GM18519 (cell line): ENCODE data around the gene MYORG.
"Not testable (repeated sequence)": the region's sequence is repeated elsewhere in the genome, so short reads cannot be mapped to it uniquely, and the experiment has no call there.

ENCODE experiments used
- ATAC-seq: cut with Tn5 transposase; IDR thresholded peaks from one replicate; pipeline ENCODE4 v1.9.1; 2021; ENCODE audit warnings: mild to moderate bottlenecking, moderate library complexity; ENCODE audit not compliant: unreplicated experiment, low FRiP score

MYORG gene

DNA sequence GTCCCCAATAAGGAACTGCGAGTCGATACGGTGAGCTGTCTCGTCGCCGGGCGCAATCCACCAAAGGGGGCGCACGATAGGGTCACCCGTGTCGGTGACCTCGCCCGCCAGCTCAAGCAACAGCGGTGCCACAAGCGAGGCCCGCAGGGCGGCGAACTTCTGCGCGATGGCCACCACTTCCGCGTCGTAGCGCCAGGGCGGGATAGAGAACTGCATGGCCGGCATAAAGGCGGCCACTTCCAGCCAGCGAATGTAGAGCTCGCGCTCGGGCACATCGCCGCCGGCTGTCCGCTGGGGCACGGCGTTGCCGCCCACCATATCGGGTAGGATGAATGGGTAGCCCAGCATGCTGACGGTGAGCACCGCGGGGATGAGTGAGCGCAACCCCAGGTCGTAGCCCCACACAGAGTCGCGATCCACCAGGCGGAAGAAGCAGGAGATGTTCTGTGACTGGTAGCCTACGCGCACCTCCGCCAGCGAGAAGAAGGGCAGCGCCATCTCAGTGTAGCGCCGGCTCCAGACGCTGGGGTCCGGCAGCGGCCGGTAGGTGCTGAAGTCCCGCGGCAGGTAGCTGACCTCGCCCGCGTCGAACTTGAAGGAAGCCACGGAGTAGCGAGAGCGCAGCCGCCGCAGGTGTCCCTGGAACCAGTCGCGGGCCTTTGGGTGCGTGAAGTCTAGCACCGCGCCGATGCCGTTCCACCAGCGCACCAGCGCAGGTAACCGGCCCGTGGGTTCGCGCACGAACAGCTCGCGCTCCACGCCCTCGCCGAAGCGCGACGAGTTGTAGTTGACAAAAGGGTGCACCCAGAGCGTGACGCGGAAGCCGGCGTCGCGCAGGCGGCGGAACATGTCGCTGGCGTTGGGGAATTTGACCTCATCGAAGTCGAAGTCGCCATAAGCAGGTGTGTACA is 5.5 kb downstream of the MYORG start:
- ATAC-seq, result no peak

DNA sequence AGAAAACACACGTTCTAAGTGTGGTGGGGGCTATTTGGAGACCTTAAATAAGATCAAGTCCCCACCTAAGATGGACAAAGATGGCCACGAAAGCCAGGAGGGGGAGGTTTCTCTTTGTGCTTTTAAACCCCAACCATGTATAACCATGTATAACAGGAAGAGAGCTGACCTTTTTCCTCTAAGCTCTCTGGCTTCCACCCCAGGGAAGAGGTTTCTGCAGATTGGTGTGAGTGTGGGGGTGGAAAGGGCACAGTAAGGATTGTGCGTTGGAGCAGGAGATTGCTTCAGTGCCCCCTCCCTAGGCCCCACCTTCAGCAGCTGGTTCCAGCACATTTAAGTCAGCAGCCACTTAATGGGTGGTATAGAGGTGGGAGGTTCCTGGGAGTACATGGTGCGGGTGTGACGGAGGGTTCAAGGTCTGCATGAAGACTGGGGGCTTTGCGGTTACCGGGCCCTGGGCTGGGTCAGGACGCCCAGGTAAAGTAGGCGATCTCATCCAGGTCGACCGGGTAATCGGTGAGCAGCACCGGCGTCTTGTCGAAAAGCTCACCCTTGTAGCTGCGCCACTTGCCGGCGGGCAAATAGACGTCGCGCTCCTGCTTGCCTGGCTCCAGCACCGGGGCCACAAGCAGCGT is 6.2 kb downstream of the MYORG start:
- ATAC-seq, result no peak

DNA sequence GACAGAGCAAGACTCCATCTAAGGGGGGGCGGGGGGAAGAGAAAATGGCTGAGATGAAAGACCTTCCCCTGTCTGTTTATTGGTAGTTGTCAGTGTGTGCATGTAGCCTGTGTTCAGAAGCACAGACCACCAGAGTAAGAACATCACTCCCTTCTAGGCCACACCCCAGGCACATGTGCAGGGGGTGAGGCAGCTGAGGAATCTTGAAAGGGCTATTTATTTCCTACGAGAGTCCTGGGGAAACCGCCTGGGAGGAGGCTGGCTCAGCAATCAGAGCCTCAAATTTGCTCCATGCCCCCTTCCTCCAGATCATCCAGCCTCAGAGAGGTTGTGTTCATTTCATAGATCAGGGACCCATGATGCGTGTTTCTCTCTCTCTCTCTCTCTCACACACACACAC is 7.1 kb downstream of the MYORG start:
- no peak for ATAC-seq

DNA sequence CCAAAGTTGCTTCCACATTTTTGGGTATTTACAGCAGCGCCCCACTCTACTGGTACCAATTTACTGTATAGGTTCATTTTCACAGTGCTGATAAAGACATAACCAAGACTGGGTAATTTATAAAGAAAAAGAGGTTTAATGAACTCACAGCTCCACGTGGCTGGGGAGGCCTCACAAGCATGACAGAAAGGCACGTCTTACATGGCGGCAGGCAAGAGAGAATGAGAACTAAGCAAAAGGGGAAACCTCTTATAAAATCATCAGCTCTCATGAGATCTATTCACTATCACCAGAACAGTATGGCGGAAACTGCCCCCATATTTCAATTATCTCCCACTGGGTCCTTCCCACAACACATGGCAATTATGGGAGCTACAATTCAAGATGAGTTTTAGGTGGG is 7.9 kb downstream of the MYORG start:
- not testable (repeated sequence) for ATAC-seq

DNA sequence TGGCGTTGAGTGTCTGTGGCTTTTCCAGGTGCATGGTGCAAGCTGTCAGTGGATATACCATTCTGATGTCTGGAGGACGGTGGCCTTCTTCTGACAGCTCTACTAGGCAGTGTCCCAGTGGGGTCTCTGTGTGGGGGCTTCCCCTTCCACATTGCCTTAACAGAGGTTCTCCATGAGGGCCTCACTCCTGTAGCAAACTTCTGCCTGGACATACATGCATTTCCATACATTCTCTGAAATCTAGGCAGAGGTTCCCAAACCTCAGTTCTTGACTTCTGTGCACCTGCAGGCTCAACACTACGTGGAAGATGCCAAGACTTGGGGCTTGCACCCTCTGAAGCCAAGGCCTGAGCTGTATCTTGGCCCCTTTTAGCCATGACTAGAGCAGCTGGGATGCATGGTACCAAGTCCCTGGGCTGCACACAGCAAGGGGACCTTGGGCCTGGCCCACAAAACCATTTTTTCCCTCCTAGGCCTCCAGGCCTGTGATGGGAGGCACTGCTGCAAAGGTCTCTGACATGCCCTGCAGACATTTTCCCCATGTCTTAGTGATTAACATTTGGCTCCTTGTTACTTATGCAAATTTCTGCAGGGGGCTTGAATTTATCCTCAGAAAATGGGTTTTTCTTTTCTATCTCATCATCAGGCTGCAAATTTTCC is 8.8 kb downstream of the MYORG start:
- ATAC-seq, result not testable (repeated sequence)

DNA sequence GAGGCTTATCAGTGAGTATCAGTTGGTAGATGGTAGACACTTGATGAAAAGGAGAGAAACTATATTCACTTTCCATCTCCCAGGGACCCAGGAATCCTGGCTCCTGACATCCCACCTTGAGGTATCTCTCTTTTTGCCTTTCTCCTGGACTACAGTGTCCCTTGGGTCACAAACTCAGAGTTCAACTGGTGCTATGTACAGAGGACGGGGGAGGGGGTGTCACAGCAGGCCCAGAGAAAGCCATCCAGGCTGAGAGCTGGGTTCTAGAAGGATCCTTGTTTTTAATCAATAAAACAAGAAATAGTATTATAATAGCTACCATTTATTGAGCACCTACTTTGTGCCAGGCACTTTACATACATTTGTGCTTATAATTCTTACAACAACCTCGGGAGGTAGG is 10.3 kb downstream of the MYORG start:
- ATAC-seq, result no peak

DNA sequence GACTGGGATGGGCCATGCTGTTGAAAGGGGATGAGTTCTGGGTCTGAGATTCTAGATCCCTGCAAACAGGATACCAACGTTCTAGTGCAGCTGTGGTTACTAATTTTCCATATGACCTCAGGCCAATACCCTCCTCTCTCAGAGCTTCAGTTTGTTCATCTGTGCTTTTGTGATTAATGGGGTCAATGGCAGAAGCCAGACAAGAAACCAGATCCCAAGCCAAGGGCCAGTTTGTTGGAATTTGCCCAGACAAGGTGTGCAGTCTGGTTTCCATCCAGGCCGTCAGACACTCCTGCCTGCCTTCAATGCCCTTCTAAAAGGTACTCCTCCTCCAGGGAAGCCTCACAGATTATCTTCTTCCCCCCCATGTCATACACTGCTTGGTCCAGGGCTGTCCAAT is 11.4 kb downstream of the MYORG start:
- no peak for ATAC-seq

DNA sequence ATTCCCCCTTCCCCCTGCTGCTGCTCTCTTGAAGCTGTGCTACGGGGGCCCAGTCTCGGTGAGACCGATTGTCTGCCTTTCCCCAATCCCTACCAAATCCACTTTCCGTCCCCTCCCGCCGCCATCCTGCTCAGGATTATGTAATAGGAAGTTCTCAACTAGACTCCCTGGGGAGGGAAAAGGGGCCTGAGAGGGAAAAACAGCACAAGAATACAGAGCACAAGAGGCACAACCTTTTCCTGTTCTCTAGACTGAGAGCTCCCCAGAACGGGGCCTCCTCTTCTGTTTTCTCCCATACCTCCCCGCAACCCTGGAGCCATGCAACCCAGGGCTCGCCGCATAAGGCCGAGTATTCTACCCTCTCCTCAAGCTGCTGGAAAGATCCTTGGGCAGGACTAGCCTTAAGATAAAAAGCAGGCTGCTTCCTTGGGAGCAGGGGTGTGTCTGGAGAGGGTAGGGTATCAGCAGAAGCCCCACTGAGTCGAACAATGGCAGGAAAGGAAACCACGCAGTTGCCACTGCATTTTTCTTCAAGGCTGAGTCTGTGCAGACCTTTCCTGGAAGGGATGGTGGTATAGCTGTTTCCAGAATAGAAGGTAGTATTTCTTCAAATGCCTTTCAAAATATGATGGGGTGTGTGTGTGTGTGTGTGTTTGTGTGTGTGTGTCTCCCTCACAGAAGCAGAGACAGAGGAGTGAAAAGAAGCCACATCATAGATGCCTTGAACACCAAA is 12.9 kb downstream of the MYORG start:
- ATAC-seq, result no peak

DNA sequence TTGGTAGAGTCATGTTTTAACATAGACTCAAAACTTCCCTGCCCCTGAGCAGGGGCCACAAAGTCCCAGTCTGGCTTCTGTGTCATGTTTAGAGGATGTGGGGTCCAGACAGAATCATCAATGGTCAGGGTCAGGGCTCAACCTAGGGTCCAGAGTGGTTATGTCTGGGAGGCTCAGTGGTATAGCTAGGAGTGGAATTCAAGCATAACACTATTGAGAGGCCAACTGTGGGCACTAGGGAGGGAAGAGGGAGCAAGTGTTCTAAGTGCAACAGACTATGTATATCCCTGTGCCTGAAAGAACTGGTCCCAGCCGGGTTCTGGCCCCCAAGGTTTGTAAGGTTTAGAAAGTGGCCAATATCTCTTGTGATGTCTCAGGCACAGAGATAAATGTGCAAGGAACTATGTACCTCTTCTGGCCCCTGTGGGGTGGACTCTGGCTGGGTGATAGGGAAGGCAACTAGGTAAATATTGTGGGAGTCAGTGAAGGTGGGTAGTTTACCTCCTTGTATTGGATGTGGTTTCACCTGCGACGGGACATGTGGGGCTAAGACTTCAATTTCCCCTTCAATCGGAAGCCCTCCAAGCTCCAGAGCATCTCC is 14.0 kb downstream of the MYORG start:
- no peak for ATAC-seq

DNA sequence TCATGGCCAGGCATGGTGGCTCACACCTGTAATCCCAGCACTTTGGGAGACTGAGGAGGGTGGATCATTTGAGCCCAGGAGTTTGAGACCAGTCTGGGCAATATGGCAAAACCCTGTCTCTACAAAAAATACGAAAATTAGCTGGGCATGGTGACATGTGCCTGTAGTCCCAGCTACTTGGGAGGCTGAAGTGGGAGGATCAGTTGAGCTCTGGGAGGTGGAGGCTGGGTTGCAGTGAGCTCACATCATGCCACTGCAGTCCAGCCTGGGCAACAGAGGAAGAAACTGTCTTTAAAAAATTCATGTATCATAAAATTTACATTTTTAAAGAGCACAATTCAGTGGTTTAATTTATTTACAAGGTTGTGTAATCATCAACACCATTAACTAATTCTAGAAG is 23.7 kb downstream of the MYORG start:
- ATAC-seq, result not testable (repeated sequence)

DNA sequence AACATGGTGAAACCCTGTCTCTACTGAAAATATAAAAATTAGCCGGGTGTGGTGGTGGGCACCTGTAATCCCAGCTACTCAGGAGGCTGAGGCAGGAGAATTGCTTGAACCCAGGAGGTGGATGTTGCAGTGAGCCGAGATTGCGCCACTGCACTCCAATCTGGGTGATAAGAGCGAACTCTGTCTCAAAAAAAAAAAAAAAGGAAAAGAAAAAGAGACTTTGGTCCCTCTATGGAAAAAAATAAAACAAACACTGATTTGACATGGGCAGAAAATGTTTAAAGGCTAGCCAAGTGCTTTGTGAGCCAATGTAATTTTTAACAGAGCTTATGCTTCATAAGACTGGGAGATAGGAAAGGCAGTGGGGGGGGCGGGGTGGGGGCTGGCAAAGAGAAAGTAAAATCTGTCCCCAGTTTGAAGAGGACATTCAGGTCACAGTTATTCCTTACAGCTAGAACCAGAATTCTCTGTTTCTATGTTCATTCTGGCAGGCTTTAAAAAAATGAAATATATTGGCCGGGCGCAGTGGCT is 24.5 kb downstream of the MYORG start:
- ATAC-seq, result not testable (repeated sequence)

DNA sequence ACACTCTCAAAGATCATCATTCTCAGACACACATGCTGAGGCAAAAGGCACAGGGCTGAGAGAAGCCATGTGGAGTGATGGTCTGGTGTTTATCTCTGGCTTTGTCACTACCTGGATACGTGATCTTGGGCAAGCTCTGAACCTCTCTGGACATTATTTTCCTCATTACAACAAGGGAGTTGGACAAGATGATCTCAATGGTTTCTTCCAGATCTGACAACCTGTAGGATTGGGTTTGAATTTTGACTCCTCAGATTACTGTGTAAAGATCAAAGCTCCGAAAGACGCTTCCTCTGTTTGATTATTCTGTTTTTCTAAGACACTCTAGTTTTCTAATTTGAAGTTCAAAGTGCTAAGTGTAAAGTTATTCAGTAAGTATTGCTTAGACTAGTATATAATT is 27.4 kb downstream of the MYORG start:
- ATAC-seq, result no peak

DNA sequence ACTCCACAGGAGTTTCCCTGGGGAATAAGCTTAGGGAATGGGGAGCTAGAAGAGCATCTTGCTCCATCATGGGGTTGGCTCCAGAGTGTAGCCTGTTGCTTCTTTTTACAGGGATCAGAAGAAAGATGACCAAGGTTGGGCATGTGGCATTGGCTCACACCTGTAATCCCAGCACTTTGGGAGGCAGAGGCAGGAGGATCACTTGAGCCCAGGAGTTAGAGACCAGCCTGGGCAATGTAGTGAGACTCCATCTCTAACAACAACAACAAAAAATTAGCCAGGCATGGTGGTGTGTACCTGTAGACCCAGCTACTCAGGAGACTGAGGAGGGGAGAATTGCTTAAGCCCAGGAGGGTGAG is 28.9 kb downstream of the MYORG start:
- ATAC-seq, result no peak

DNA sequence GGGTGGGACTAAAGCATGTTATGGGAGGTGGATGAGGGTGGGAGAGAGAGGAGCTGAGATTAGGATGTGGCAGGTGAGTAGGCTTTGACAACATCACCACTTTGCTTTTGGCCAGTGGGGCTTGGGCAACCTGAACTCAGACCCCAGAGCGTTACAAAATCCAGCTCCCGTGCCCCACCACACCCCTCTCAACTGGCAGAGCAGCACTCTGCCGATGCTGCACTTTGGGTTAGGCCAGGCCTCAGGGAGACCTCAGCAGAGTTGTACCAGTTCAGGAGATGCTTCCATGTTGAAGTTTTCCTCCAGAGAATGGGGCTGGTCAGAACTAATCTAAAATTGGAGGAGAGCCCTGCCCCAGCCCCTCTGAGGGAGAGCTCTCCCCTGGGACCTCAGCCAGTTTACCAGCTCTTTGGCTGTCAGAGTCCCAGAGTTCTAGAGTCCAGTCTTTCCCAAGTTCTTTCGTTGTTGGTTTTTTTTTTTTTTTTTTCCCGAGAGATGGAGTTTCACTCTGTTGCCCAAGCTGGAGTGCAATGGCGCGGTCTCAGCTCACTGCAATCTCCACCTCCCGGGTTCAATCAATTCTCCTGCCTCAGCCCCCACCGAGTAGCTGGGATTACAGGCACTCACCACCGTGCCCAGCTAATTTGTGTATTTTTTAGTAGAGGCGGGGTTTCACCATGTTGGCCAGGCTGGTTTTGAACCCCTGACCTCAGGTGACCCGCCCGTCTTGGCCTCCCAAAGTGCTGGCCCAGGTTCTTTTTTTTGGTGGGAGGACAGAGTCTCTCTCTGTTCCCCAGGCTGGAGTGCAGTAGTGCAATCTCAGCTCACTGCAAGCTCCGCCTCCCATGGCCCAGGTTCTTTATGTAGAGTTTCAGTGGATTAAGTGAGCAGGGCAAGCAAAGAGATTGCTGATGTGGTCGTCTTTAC is 29.6 kb downstream of the MYORG start:
- ATAC-seq, result no peak

DNA sequence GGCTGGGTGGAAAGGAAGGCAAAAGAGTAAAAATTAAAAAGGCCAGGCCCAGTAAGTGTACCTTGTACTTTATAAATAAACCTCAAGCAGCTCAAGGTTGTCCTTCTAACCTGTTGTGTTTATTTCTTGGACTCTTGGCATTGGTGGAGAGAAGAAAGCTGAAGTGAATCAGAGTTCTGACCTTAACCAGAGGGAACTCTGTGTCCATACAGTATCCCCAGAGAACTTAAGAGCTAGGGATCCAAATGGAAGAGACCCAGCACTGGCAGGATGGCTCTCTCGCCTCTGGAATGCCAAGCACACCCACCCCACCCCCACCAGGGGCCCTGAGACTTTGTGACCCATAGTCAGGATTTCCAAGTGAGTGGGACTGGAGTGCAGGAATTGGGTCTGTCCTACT is 33.1 kb downstream of the MYORG start:
- no peak for ATAC-seq

DNA sequence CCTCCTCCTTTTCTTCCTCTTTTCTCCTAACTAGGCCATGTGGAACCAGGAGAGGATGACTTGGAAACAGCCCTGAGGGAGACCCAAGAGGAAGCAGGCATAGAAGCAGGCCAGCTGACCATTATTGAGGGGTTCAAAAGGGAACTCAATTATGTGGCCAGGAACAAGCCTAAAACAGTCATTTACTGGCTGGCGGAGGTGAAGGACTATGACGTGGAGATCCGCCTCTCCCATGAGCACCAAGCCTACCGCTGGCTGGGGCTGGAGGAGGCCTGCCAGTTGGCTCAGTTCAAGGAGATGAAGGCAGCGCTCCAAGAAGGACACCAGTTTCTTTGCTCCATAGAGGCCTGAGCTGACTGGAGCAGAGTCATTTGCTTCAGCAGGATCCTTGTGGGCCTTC is 33.6 kb downstream of the MYORG start:
- ATAC-seq, result no peak

DNA sequence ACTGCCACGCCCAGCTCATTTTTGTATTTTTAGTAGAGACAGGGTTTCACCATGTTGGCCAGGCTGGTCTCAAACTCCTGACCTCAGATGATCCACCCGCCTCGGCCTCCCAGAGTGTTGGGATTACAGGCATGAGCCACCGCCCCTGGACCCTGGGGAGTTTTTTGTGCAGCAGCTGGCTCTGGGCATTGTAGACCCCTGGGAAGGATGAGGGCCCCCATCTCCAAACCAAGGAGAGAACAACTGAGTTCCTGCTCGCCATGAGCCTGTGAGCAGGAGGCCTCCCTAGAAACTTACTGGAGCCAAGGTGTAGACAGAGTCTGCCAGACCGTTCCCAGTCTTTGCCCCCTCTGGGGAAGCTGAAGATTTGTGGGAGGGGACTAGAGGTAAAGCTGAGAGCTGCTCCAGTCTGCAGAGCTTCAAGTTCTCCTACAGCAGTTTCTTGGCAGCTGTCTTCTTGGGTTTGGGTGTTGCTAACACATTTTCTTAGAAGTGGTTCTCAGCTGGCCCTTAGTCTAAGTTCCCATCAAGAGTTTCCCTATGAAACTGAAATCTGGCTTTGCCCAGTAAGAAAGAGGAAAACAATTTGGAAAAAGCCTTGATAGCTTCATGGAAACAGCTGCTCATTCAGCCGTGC is 34.9 kb downstream of the MYORG start:
- ATAC-seq, result no peak

DNA sequence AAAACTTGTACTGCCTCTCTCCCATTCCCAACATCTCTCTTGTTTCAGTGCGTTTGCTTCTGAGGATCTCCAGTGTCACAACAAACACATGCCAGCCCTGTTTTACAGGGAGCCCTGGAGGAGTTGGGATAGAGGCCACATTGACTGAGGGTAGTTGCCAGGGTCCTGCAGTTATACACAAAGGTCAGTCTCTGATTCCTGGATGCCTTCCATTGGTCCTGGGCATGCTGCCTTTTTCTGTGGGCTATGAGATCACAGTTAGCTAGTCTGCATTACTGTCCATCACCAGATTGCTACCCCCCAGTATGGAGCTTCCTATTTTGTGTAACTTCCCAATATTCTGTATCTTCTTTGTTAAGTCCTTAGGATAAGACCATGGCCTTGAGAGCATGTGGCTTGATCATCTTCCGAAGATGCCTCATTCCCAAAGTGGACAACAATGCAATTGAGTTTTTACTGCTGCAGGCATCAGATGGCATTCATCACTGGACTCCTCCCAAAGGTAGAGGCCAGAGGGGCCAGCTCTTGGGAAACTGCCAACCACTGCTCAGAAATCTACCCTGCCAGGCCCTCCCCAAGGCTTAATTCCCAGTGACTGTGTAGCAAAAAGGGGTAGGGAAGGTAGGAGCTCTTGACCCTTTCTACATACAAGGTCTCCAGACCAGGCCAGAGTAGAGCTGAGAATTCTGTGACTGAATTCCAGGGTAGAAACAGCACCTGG is 37.9 kb downstream of the MYORG start:
- no peak for ATAC-seq
